GM12892 (cell line): ENCODE data around the gene ABLIM1.

Experiments used
- POLR2A ChIP-seq: IDR thresholded peaks from 2 replicates; pipeline ENCODE4 v1.6.1; 2011; ENCODE audit warnings: low read depth, low read length, control low read depth
- POLR2AphosphoS5 ChIP-seq: IDR thresholded peaks from 2 replicates; pipeline ENCODE4 v1.6.1; 2011; ENCODE audit warnings: low read depth, low read length, control low read depth
- TAF1 ChIP-seq: IDR thresholded peaks from 2 replicates; pipeline ENCODE4 v1.6.1; 2011; ENCODE audit warnings: low read depth, mild to moderate bottlenecking, control low read depth, low read length, borderline replicate concordance

GRCh38 chr10:114441107-114441506, 217.0 kb downstream of the ABLIM1 start:
- TF ChIP-seq POLR2AphosphoS5: no peak
- TF ChIP-seq TAF1: no peak
- no peak for TF ChIP-seq POLR2A
